ENCODE results near the gene SDR42E1. TPM values are rescaled to one million over a fixed set of nuclear protein-coding genes. Genes with fewer than 3 reads are reported as not detected.

The SDR42E1 gene
- total and polyA plus RNA-seq, 2 of the 8 experiments (the other 6 are each of a cell fraction or from before 2014, with no cell fraction given) = 0.03 TPM; not detected in 1

- no peak overlapping the region for H3K27ac ChIP-seq (ENCODE audit: low read depth, low read length)
- H3K4me2 ChIP-seq (ENCODE audit: insufficient read depth in 1 of 2, low read depth in 2 of 2, low read length in 2 of 2) = no peak overlapping the region
- H3K23ac ChIP-seq (ENCODE audit: insufficient read length) = no peak overlapping the region
- no peak overlapping the region for H4K8ac ChIP-seq (ENCODE audit: extremely low read depth, insufficient read depth, low read length)
- no peak overlapping the region for H2AFZ ChIP-seq (ENCODE audit: low read length)
- H3K23me2 ChIP-seq (ENCODE audit: low read depth, low read length) = no peaks in the 10 kb centered on the region
- no peak overlapping the region for H3K9ac ChIP-seq (replicated peaks in 1 of 4; ENCODE audit: extremely low read depth in 1 of 4, low read depth in 3 of 4, low read length in 3 of 4)
- H4K20me1 ChIP-seq (replicated peaks in 1 of 2; ENCODE audit: control insufficient read depth in 1 of 2, insufficient read depth in 2 of 2, low read length in 2 of 2) = no peaks in the 10 kb centered on the region
- H3K79me2 ChIP-seq (ENCODE audit: control insufficient read depth in 1 of 2, insufficient read depth in 2 of 2, low read length in 2 of 2) = no peaks in the 10 kb centered on the region
- ChIA-PET CTCF (ENCODE audit: partially characterized antibody) (no interaction called here), POLR2A (ENCODE audit: partially characterized antibody) (no interaction called here)
- H2BK20ac ChIP-seq (ENCODE audit: low read length) = no peak overlapping the region
- H3K56ac ChIP-seq (replicated peaks; ENCODE audit: insufficient read length, low read depth, low read length) = no peak overlapping the region
- H3K4me3 ChIP-seq (ENCODE audit: extremely low read depth in 1 of 4, insufficient read depth in 2 of 4, low read depth in 3 of 4, low read length in 4 of 4) = no peak overlapping the region
- H3K4ac ChIP-seq (replicated peaks; ENCODE audit: insufficient read length, low read depth, low read length) = no peak overlapping the region
- no peaks in the 10 kb centered on the region for H3K36me3 ChIP-seq (ENCODE audit: control insufficient read depth in 2 of 4, insufficient read depth in 4 of 4, low read length in 3 of 4)
- H2AK5ac ChIP-seq (ENCODE audit: low read depth, low read length) = no peak overlapping the region
- no peak overlapping the region for H2BK120ac ChIP-seq (replicated peaks; ENCODE audit: low read depth, low read length)
- WGBS, 2 experiments (ENCODE audit: extremely low coverage in 1 of 2, insufficient coverage in 1 of 2, insufficient read length in 1 of 2, insufficient replicate concordance in 2 of 2, low coverage in 1 of 2, low lambda C conversion rate in 2 of 2, missing lambda C conversion rate in 1 of 2) = 93% methylated on average over 8 of the region's 8 CpGs; no CpG with 5 or more reads in 1 of the 2 experiments
- H3K18ac ChIP-seq (ENCODE audit: extremely low read depth, low read length) = no peak overlapping the region
- H4K91ac ChIP-seq (replicated peaks; ENCODE audit: insufficient read length, low read length) = no peak overlapping the region
- H3K79me1 ChIP-seq (ENCODE audit: low read depth, low read length) = no peaks in the 10 kb centered on the region
- no peak for DNase-seq (ENCODE audit: low read depth in 1 of 2, low spot score in 2 of 2)
- H3K4me1 ChIP-seq (replicated peaks in 1 of 4; ENCODE audit: control insufficient read depth in 3 of 4, insufficient read depth in 4 of 4, low read length in 3 of 4) = no peaks in the 10 kb centered on the region
- H4K5ac ChIP-seq (ENCODE audit: insufficient read length, low read depth, low read length) = no peak overlapping the region
- no peaks in the 10 kb centered on the region for H3K9me3 ChIP-seq (ENCODE audit: insufficient read depth in 2 of 2, low read depth in 1 of 2, low read length in 1 of 2)
- TF ChIP-seq TEAD4 (IDR thresholded peaks at IDR 0.05; ENCODE audit: low read depth, low read length) = no peak
- no peak for TF ChIP-seq EGR1 (IDR thresholded peaks at IDR 0.05; ENCODE audit: borderline replicate concordance, low read depth, low read length)
- no peak for TF ChIP-seq SIN3A (conservative IDR thresholded peaks at IDR 0.05 in 1 of 2, IDR thresholded peaks at IDR 0.05 in 1 of 2; ENCODE audit: low read depth in 1 of 2, low read length in 2 of 2)
- peaks cover 0 to 1% (median 0%) of the 10 kb centered on the region in 4 experiments; a peak in 1 of 7 replicates for H3K27me3 ChIP-seq (replicated peaks in 1 of 4; ENCODE audit: control insufficient read depth in 3 of 4, extremely low read depth in 1 of 4, insufficient read depth in 3 of 4, low read length in 3 of 4)
- no peak overlapping the region for H2BK5ac ChIP-seq (ENCODE audit: low read depth, low read length)
- no peak overlapping the region for H3K14ac ChIP-seq (ENCODE audit: insufficient read length)
- H2BK12ac ChIP-seq (ENCODE audit: low read depth, low read length) = no peak overlapping the region
- FAIRE-seq = no peak
- H2BK15ac ChIP-seq (ENCODE audit: low read length) = no peak overlapping the region
Observed at GRCh38 chr16:82055728-82056549, 44.7 kb upstream of the SDR42E1 start.

Data from H1 (cell line).